ENCODE results near the gene ZDHHC11B.
"Not testable (repeated sequence)": the region's sequence is repeated elsewhere in the genome, so short reads cannot be mapped to it uniquely, and the experiment has no call there.

DNA sequence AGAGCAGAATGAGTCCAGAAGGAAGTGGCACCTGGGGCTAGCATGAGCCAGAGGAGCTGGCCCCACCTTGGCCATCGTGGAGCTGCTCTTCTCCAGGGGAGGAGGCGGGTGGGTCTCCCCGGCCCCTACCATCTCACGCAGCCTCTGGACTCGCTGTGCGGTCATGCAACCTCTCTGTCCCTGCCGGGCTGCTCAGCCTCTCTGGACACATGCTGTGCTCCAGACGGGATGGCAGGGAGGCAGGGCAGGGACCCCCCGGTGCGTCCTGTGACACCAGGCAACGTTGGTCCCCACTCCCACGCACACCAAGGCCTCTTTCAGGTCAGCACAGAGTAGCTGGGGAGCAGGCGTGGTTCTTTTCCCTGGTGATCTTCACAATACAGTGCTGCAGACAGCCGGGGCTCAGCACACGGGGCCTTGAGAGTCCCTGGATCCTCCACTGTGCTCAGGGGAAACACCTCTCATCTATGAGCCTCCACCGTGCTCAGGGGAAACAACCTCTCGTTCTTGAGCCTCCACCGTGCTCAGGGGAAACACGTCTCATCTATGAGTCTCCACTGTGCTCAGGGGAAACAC, 30.9 kb downstream of the ZDHHC11B start:
- not testable (repeated sequence) for TF ChIP-seq POLR2A, CTCF (IDR thresholded peaks at IDR 0.05)
